B cell (primary cell): ENCODE data around the gene PTPRM.

ENCODE experiments used
- EZH2 ChIP-seq: IDR thresholded peaks from 2 replicates; pipeline ENCODE4 v1.6.1; 2012; ENCODE audit warnings: borderline replicate concordance, low read depth, mild to moderate bottlenecking, moderate library complexity, low read length; ENCODE audit not compliant: insufficient read depth, poor library complexity, severe bottlenecking
- TF ChIP-seq, protein P1 (sequence below): fragments of 200-600 bp; IDR thresholded peaks from one replicate; pipeline ENCODE4 v1.8.0; 2022; ENCODE audit warnings: antibody characterized with exemption, mild to moderate bottlenecking

DNA sequence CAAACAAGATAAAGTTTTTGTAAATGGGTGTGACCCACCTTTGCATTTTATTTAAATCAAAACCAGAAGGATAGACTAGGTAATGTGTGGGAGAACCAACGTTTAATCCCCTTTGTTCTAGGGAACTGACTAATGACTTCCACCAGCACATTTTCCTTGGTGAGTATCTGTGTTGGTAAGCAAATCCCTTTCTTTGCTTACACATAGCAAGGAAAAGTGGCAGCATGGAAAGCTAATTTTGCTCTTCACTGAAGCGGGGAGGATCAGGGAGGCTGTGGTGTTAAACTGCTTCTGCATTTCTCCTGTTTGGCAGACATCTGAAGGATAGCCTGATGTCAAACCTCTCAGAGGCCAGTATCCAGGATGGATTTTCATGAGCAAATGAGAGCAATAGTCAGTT lies 331.1 kb downstream of the PTPRM start:
- TF ChIP-seq, protein P1, sequence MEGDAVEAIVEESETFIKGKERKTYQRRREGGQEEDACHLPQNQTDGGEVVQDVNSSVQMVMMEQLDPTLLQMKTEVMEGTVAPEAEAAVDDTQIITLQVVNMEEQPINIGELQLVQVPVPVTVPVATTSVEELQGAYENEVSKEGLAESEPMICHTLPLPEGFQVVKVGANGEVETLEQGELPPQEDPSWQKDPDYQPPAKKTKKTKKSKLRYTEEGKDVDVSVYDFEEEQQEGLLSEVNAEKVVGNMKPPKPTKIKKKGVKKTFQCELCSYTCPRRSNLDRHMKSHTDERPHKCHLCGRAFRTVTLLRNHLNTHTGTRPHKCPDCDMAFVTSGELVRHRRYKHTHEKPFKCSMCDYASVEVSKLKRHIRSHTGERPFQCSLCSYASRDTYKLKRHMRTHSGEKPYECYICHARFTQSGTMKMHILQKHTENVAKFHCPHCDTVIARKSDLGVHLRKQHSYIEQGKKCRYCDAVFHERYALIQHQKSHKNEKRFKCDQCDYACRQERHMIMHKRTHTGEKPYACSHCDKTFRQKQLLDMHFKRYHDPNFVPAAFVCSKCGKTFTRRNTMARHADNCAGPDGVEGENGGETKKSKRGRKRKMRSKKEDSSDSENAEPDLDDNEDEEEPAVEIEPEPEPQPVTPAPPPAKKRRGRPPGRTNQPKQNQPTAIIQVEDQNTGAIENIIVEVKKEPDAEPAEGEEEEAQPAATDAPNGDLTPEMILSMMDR = no peak
- TF ChIP-seq EZH2 = no peak
